Ureter (tissue), 1 donor: Measurements from ENCODE around the gene PLCL2. TPM values are rescaled to one million over a fixed set of nuclear protein-coding genes. Genes with fewer than 3 reads are reported as not detected.

Experiments
- DNase-seq: peaks from one replicate; pipeline ENCODE4 v3.0.0-alpha.2; 2020; ENCODE audit warnings: low spot score
- total RNA-seq: library from RNA; stranded (reverse); gene quantifications from one replicate; pipeline ENCODE4 v1.2.4, GENCODE V29; 2023
- donor health status: DM: yes; HTN: yes; CAD: no.

The PLCL2 gene
- total RNA-seq, 1 donor from 2014 or later, result 9.5 TPM

- DNase-seq, result no peak
These were observed 6.0 kb downstream of the PLCL2 start for GRCh38 chr3:16890597-16891333.

- DNase-seq, result no peak
These were observed 9.0 kb downstream of the PLCL2 start for GRCh38 chr3:16893618-16894200.

GRCh38 chr3:16896094-16896627 lies 11.4 kb downstream of the PLCL2 start:
- DNase-seq, result no peak

- no peak for DNase-seq
These were observed 12.1 kb downstream of the PLCL2 start for GRCh38 chr3:16896820-16897219.

GRCh38 chr3:16897254-16897926 lies 12.6 kb downstream of the PLCL2 start:
- no peak for DNase-seq

- DNase-seq, result no peak
These were observed 14.0 kb downstream of the PLCL2 start for GRCh38 chr3:16898595-16899395.

- DNase-seq, result no peak
These were observed 15.2 kb downstream of the PLCL2 start for GRCh38 chr3:16899919-16900318.

GRCh38 chr3:16900779-16901440 lies 16.2 kb downstream of the PLCL2 start:
- no peak for DNase-seq

GRCh38 chr3:16904423-16905417 lies 20.0 kb downstream of the PLCL2 start:
- no peak for DNase-seq

- no peak for DNase-seq
These were observed 20.9 kb downstream of the PLCL2 start for GRCh38 chr3:16905704-16906103.

GRCh38 chr3:16906682-16907081 lies 21.9 kb downstream of the PLCL2 start:
- no peak for DNase-seq

GRCh38 chr3:16907243-16907642 lies 22.5 kb downstream of the PLCL2 start:
- no peak for DNase-seq

GRCh38 chr3:16908016-16908807 lies 23.5 kb downstream of the PLCL2 start:
- no peak for DNase-seq

- no peak for DNase-seq
These were observed 24.1 kb downstream of the PLCL2 start for GRCh38 chr3:16908896-16909295.

GRCh38 chr3:16909802-16910201 lies 25.0 kb downstream of the PLCL2 start:
- DNase-seq, result no peak

- DNase-seq, result no peak
These were observed 25.5 kb downstream of the PLCL2 start for GRCh38 chr3:16910207-16910606.

GRCh38 chr3:16911916-16912315 lies 27.2 kb downstream of the PLCL2 start:
- no peak for DNase-seq

GRCh38 chr3:16912400-16913263 lies 27.9 kb downstream of the PLCL2 start:
- DNase-seq, result no peak

GRCh38 chr3:16913264-16913580 lies 28.5 kb downstream of the PLCL2 start:
- no peak for DNase-seq
